Measurements from ENCODE around the gene WNT1.

GRCh38 chr12:49026101-49026500, 48.0 kb downstream of the WNT1 start:
- no peak for TF ChIP-seq CTCF (IDR thresholded peaks at IDR 0.05; ENCODE audit: low read length)
- TF ChIP-seq EZH2 (IDR thresholded peaks at IDR 0.05; ENCODE audit: borderline replicate concordance, low read length) = no peak
